HG03196 (cell line): ENCODE results near the gene PHF5A.
A peak's percentile ranks its signal among the peaks of the same experiment; 100 is the strongest.

Experiments used
- ATAC-seq: cut with Tn5 transposase; IDR thresholded peaks from one replicate; pipeline ENCODE4 v1.9.1; 2021; ENCODE audit not compliant: unreplicated experiment

PHF5A gene

DNA sequence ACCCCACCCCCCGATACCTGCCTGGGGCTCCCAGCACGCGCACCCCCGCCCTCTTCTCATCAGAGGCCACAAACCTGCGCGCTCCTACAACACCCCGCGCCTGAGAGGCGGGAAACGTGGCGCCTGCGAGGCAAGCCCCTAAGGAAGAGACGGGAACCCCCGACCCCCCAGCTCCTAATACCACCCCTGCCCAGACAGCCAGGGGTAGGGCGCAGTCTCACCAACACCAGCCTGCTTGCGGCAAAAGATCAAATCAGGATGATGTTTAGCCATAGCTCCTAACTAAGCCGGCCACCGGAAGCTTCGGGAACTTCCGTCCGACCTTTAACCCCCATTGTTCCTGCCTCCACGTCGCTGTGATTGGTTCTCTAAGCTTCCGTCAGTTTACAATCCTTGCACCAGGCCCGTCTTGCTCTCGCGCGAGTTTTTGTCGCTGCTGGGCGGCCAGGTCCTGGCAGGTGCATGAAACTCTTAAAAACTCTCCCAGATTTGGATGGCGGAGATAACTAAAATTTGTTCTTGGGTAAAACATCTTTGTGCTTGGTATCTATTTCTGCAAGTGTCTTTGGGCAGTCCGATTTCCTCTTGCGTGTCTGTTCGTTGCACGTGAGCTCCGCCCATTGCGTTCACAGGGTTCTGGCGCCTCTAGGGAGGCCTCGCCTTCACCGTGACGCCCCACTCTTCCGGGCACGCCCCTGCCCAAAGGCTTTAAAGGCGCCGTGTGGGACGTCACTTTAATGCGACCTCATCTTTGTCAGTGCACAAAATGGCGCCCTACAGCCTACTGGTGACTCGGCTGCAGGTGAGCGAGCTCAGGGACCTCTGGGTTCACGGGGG, at the start of gene PHF5A, which contains the start of gene ACO2:
Gene PHF5A, minus strand, starts transcription at position 312 of the 837 bp plus-strand sequence. Its CDS starts 39 bp downstream, at position 273.
Gene ACO2, plus strand, starts transcription at position 737 of the 837 bp plus-strand sequence. Its CDS starts 30 bp downstream, at position 767.
- peak; percentile 84 for ATAC-seq

DNA sequence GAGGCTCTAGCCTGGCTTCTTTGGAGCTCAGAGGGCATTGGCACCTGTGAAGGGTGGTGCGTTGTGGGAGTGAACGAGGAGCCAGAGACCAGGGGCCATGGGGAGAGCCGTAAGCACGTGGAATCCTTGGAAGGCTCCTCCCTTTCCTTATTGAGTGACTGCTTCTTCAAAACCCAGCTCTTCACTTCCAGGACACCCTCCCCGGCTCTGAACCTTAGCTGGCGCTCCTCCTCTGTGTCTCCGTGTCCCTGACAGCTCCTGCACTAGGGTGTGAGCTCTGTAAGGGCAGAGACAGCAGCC, 49.5 kb upstream of the PHF5A start:
- no peak for ATAC-seq

GRCh38 chr22:41517172-41518047, 48.9 kb upstream of the PHF5A start:
- ATAC-seq = no peak

- no peak for ATAC-seq
Observed at GRCh38 chr22:41516462-41516861, 48.0 kb upstream of the PHF5A start.

DNA sequence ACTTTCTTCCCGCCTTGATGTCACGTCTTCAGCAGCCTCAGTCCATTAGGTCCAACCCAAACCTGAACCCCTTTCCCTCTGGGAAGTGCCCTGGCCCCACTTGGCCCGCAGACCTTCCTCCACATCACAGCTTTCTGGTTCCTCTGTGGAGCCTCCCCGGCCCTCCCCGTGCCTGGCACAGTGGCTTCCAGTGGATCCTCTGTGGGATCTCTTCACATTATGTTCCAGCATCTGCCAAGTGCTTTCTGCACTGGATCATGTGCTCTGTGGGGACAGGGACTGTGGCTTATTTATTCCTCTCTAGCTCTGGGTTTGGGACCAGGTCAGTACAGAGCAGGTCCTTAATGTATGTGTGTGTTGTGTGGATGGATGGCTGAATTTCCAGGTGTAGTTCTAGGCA, 44.9 kb upstream of the PHF5A start:
- no peak for ATAC-seq

DNA sequence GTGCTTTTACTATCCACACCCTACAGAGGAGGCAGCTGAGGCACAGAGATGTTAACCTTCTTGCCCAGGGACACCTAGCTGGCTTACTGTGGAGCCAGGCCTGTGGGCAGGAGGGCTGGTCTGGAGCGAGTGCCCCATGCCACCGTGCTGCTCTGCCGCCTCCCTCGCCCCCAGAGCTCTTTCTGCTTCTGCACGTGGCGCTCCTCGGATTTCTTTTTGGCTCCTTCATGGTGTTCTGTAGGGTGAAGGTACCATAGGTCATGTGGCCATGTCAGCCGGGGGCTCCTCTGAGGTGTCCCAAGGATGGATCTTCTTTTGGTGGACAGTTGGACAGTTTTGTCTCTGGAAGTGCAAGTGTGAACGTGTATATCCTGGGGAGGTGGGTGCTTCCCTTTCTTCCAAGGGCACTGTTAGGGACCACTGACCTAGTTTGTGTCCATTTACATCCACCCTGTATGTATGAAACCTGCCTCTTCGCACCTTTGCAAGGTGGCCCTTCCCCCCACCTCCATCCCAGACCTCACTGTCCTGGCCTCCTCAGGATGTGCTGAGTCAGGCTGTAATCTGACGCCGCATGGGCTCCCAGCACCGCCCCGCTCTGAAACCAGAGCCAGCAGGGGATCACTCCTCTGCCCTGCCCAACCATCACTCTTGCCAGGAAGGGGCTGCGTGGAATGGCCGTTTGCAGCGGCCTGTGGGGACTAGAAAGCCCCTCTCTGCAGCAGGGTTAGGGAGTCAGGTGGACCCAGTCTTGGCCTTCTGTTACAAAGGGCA, 44.1 kb upstream of the PHF5A start:
- ATAC-seq = no peak

GRCh38 chr22:41511521-41511968, 43.1 kb upstream of the PHF5A start:
- no peak for ATAC-seq

- no peak for ATAC-seq
Observed at GRCh38 chr22:41508770-41509170, 40.3 kb upstream of the PHF5A start.

- no peak for ATAC-seq
Observed at GRCh38 chr22:41507330-41508063, 39.0 kb upstream of the PHF5A start.

DNA sequence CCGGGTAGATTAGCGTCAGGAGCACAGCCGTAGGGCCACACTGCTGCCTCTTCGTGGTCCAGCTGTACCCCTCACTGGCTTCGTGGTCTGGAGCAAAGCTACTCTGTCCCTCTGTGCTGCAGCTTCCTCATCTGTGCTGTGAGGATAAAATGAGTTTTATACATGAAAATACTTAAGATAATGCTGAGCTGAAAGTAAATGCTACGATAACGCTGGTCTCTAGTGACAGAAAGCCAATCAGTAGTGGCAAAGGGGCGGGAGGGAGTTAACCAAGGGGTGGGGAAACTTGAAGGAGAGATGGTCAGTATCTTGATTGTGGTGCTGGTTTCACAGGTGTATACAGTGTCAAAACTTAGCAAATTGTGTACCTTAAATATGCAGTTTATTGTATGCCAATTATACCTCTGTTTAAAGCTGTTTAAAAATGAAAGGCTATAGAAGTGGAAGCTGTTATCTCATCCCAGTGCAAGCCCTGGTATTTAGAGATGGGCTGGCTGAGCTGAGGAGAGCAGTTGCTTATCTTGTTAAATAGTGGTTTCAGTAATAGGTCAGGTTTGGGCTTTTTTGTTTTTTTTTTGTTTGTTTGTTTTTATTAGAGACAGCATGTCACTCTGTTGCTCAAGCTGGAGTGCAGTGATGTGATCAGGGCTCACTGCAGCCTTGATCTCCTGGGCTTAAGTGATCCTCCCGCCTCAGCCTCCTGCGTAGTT, 37.2 kb upstream of the PHF5A start:
- ATAC-seq = no peak

GRCh38 chr22:41504816-41505215, 36.3 kb upstream of the PHF5A start:
- no peak for ATAC-seq

- ATAC-seq = no peak
Observed at GRCh38 chr22:41504397-41504796, 35.9 kb upstream of the PHF5A start.

- no peak for ATAC-seq
Observed at GRCh38 chr22:41501209-41501608, 32.7 kb upstream of the PHF5A start.

GRCh38 chr22:41500303-41500702, 31.8 kb upstream of the PHF5A start:
- no peak for ATAC-seq

- no peak for ATAC-seq
Observed at GRCh38 chr22:41499624-41500280, 31.3 kb upstream of the PHF5A start.

- no peak for ATAC-seq
Observed at GRCh38 chr22:41498303-41498835, 29.9 kb upstream of the PHF5A start.

DNA sequence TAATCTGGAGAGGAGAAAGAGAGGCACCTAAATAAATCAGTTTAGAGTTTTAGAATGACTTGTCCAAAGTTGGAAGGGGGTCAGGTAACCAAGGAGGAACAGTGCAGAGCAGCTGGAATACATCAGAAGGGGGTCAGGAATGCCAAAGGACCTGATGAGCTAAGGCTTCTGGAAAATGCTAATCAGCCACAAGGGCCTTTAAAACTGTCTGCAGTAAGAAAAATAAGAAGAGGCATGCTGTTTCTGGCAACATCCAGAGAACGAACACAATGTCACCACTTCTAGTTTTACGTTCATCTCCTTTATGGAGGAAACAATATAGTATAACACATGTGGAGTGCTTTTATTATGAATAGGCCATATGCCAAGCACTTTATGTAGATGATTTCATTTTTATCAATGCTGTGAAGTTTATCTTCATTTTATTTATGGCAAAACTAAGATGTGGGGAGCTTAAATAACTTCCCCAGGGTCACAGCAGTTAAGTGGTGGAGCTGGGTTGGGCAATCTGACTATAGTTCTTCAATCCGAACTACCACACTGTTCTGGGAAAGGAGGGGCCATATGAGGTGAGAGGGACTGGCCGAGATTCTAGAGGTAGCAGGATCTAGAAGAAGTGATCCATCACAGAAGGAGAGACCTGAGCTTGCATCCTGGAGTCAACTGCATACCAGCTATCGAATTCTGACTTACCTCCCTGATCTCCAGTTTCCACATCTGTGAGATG, 23.0 kb upstream of the PHF5A start:
- no peak for ATAC-seq

GRCh38 chr22:41488596-41489385, 20.3 kb upstream of the PHF5A start:
- no peak for ATAC-seq
